Measurements from ENCODE around the gene TEX29.

Gene TEX29

DNA sequence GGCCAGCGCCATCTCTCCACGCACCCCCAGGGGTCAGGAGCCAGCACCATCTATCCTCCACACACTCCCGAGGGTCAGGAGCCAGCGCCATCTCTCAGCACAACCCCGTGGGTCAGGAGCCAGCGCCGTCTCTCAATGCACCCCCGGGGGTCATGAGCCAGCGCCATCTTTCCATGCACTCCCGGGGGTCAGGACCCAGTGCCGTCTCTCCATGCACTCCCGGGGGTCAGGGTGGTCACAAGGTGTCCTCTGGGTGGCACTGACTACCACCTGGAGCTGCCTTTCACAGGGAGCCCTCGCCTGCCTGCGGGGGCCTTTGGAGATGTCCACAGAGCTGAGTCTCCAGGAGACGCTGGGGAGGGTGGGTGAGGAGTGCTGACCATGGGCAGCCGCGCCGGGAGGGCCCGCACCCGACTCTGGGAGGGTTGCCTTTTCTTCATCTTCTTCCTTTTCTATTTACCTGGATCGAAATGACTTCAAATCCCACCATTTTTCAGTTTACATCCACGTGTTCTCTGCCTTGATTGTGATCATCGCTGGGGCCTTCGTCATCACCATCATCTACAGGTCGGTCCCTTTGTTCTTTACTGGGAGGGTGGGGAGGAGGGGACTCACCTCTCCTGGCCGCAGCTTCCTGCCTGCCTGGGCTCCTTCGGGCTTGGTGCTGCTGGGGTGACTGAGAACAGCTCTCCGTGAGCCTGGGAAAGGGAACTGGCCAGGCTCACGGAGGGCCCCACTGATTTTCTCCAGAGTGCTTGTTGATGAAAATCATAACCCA is 19.1 kb downstream of the TEX29 start:
- DNase-seq (ENCODE audit: low read depth, low spot score): no peak

DNA sequence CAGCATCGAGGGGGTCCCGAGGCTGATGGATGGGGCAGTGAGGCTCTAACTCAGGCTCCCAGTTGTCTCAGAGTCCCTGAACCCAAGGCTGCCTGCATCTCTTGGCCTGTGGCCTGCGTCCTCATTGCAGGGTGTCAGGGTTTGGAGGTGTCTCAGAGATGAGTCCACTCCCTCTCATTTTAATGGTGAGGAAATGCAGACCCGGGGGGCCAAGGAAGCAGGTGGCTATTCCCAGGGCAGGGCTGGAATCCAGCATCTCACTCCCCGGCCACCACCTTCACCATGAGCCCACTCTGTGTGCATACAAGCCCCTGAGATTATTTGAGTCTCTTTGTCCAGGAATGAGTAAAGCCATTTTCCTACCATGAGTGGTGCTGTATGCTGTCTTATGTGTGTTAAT is 21.4 kb downstream of the TEX29 start:
- DNase-seq (ENCODE audit: low read depth, low spot score): no peak

DNA sequence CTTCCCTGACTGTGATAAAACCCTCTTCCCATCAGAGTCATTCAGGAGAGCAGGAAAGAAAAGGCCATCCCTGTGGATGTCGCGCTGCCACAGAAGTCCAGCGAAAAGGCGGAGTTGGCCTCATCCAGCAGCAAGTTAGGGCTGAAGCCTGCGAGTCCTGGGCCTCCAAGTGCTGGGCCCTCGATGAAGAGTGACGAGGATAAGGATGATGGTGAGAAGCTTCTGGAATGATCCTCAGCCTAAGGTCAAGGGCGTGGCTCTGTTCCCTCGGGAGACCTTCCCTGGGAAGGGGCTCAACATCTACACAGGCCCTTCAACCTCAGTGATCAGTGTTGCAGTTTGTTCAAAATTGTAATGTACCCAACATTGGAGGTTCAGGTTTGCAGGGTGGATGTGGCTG is 22.3 kb downstream of the TEX29 start:
- DNase-seq (ENCODE audit: low read depth, low spot score): no peak

DNA sequence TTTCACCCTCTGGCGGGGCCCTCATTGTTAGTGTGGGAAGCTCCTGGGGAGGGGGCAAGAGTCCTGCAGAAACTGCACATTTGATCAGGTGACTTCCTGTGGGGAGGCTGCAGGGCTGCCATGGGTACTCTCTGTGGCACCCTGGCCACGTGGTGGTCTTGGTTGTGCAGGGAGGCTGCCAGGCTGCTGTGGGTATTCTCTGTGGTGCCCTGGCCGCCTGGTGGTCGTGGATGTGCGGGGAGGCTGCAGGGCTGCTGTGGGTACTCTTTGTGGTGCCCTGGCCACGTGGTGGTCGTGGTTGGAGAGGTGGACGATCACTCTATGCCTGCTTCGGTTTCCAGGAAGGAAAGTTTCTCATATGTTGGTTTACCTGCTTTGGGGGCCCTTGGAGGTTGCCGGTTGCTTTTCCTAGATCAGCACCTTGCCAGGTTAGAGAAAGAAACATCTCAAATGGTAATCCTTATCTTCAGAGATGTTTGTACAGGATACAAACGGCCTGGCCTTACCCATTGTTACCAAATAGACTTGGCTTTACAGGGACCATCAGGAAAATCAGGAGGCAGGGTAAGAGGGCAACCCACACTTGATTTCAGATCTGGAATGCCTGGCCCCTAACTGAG is 22.9 kb downstream of the TEX29 start:
- no peak for DNase-seq (ENCODE audit: low read depth, low spot score)

DNA sequence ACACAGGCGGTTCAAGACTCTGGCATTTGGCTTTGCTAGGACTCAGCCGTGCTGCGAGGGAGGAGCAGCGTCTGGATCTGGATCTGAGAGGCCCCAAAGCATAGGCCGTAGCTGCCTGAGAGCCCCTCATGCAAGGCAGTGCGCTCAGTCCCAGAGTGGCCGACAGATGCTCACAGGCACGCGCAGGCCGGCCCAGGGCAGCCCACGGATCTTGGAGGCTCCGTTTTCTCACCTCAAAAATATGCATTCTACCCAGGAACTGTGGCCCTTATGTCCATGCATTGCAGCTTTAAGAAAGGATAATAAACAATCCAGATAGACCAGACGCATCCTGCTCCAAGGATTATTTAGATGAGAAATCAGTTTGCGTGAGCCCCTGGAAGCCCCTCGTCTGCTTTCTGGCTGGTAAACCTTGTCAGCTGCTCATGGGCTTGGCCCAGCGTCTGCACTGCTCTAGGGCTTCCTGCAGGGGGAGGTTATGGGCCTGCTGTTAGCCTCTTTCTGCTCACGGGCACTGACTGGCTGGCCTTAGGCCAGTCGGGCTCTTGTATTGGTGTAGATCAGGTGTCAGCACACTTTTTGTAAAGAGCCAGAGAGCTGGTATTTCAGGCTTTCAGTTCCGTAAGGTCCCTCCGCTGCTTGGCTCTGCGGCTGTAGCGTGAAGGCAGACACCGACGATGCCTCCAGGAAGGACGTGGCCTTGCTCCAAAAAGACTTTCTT is 24.2 kb downstream of the TEX29 start:
- no peak for DNase-seq (ENCODE audit: low read depth, low spot score)

DNA sequence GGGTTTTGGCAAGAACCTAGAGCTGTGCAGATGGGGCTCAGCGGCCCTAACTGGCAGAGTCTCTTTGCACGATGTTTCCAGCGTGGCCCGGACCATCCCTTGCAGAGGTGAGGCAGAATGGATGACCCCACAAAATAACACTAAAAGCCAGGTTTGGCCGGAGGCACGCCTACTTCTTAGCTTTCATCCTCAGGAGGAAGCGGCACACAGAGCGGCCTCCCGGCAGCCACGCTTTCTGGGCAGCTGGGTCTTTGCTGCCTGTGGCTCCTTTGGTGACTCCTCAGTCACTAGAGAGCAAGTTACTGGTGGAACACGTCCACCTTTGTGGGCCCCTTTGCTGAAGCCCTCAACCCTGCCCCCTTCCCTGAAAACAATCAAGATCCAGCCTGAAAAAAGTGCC is 25.2 kb downstream of the TEX29 start:
- no peak for DNase-seq (ENCODE audit: low read depth, low spot score)

DNA sequence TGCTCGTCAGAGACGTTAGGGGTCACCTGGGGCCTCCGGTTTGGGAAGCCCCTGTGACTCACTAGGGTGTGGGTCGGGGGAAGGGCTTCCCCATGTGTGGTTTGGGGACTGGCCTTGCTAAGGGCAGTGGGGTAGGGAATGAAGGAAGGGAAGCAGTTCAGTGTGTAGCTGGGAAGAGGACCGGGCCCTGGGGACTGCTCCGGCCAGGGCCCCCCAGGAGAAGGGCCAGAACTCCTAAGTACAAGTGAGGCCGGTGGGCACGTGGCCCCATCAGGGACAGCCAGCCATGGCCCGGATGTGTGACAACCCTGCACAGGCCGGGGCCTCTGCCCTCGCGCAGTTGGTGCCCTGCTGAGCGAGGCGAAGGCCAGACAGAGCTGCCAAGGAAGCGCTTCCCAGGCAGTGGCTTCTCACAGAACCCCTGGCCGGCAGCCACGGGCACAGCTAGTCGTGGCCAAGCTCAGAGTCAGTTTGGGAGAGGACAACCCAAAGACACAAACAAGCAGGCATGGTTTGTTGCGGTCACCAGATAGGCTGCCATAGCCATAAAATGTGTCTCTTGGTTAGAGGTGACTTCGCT is 25.7 kb downstream of the TEX29 start:
- DNase-seq (ENCODE audit: low read depth, low spot score): no peak

DNA sequence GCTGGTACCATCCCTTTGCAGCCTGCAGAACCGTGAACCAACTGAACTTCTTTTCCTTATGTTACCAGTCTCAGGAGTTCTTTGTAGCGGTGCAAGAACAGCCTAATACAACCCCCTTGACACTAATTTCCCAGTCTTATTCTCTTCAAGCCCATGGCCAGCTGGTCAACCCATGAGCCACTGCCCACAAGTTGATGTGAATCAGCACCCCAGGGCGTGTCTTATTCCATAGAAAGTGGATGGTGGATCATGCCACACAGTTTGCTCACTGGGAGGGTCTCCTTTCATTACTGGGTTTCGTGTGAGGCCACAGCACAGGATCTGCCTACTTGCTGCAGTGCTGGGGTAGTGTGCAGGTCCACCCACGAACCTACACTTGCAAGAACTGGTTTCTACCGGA is 27.0 kb downstream of the TEX29 start:
- no peak for DNase-seq (ENCODE audit: low read depth, low spot score)

DNA sequence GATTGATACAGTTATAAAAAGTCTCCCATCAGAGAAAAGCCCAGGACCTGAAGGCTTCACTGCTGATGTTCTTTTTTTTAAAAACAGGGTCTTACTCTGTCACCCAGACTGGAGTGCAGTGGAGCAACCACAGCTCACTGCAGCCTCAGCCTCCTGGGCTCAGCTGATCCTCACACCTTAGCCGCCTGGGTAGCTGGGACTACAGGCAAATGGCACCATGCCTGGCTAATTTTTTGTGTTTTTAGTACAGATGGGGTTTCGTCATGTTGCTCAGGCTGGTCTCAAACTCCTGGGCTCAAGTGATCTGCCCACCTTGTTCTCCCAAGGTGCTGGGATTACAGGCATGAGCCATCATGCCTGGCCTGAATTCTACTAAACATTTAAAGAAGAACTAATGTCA is 33.1 kb downstream of the TEX29 start:
- DNase-seq (ENCODE audit: low read depth, low spot score): no peak

DNA sequence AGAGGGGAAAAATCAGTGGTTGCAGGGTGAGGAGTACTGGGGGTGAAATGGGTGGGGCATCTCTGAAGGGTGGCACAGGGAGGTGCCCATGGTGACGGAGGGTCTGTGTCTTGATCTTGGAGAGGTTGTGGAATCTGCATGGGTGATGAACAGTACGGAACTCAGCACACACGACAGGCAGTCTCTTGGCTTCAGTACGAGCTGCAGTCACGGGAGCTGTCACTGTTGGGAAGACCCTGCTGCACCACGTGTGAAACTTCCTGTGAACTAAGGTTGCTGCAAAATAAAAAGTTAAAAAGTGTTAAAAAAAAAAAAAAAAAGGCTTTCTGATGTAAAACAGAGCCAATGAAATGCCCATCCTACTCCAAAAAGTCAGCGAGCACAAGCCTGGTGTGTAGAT is 34.3 kb downstream of the TEX29 start:
- DNase-seq (ENCODE audit: low read depth, low spot score): no peak

DNA sequence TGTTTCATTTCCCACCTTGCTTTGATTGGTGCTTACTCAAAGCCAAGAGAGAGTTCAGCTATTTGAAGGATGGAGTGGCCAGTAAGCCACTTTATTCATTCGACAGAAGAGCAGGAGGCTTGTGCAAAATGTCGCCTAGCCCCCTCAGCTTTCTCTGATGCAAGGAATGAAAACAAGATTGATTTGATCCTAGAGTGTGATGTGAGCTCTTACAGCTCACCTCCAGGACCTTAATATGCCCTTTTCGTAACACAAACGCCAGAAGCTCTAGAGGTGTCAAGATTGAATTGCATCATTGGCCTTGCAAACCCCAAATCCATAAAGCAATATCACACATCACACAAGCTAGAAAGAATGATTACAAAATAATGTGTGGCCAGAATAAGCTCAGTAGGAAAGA is 36.4 kb downstream of the TEX29 start:
- no peak for DNase-seq (ENCODE audit: low read depth, low spot score)

DNA sequence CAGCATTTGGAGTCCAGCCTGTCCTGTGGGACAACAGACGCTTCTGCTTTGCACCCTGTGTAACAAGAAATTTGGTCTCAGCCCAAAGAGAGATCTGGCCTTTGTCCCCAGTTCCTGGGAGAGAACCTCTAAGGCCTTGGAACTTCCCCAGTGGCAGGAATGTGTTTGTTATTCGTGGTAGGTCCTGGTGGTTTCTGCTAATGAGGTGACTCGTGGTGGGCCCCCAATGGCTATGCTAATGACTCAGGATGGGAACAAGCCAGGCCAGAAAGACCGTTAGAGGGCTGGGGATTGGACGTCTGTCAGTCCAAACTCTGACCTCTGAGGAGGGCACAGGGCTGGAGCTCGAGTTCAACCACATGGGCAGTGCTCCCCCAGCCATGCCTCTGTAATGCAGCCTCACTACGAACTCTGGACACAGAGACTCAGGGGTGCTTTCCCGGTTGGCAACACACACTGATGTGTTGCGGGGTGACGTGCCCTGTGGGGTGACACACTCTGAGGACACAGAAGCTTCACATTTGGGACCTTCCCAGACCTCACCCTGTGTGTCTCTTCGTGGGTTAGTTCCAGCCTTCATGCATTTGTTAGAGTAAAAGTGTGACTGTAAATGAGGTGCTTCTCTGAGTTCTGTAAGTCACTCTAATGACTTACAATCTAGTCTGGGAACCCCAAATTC is 38.9 kb downstream of the TEX29 start:
- DNase-seq (ENCODE audit: low read depth, low spot score): no peak

DNA sequence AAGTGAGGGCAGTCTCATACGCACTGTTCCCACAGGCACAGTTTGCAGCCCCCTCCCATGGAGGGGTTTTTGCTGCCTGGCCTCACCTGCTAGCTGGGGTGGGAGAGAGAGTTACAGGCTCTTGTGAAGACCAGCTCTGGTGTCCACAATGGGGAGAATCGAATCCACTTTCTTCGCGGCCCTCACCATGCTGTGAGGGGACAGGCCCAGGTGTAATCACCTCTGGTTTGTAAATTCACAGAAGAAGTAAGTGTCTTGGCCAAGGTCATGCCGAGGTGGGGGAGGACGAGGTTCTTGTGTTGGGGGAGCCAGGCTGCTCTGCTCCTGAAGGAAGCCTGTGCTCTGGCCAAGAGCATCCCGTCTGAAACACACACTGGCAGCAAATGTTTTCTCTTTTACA is 39.5 kb downstream of the TEX29 start:
- DNase-seq (ENCODE audit: low read depth, low spot score): no peak

DNA sequence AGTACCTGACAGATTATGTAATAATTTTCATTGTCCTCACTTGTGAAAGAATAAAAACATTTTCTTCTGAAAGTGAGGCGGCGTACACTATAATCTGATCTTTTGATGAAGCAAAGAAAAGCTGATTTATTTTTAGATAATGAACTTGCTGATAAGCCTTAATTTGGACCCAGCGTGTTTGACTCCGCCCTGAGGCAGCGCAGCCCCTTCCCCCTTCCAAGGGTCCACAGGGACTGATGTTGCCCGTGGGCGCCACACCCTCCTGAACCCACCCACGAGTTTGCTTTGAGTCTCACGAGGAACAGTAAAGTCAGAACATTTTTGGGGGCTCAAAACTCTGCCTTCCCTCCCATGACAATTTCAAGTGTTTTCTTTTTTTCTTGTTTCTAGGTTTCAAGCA is 40.0 kb downstream of the TEX29 start:
- DNase-seq (ENCODE audit: low read depth, low spot score): no peak

DNA sequence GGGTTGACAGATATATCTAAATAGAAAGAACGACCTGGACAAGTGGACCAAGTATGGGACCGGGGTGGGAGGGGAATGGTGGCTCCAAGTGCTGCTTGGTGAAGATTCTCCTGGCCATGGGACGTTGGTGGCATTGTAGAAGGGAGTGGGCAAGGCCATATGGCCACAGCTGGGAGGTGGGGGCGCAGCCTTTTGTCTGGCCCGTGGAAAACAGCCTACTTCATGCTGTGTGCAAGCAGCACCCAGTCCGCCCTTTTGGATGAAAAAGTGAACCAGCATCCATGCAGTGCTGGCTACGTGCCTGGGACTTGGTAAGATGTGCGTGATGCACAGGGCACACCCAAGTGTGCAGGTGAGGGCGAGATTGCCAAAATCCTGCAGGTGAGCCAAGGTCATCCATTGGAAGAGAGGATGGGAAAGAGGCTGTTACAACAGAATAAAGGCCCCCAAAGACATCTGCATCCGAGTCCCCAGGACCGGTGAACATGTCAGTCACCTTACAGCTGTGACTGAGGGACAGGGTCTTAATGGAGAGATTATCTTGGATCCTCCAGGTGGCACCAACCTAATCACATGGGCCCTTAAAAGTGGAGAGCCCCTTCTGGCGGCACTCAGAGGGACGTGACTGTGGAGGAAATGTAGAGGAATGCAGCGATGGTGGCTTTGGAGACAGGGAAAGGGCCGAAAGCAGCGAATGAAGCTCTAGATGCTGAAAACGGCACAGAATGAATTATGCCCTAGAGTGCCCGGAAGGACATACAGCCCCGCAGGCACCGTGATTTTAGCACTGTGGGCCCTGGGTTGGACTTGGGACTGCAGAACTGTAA is 40.8 kb downstream of the TEX29 start:
- DNase-seq (ENCODE audit: low read depth, low spot score): no peak

DNA sequence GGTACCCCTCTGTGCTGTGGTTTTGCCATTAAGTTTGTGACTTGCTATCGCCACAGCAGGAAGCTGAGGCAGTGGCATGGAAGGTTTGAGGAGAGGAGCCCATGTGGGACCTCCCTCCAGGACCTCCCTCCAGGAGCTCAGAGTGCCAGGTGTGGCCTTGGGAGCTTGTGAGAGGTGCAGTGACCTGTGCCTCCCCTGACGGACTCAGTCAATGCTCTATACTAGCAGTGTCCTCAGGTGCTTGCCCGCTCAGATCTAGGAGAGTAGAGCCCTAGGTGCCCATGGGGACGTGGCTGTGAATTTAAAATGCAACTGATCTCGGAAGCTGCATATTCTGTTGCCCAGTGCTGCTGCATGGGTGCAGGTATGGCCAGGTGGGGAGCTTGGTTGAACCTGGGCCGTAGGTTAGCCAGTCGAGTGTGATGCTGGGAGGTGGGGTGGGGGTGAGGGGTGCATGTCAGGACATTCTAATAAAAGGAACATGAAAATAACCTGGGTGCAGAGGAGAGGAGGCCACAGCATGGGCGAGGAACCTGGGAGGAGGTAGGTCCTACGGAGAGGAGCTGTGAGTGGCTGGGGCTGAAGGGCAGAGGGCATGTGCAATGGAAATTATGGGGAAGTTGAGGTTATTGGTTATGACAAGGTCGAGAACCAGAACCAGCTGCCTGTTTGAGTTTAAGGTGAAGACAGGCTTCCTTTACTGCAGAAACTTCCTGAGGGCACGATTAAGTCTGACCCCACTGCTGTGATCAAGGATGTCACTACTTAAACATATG is 41.6 kb downstream of the TEX29 start:
- DNase-seq (ENCODE audit: low read depth, low spot score): no peak

DNA sequence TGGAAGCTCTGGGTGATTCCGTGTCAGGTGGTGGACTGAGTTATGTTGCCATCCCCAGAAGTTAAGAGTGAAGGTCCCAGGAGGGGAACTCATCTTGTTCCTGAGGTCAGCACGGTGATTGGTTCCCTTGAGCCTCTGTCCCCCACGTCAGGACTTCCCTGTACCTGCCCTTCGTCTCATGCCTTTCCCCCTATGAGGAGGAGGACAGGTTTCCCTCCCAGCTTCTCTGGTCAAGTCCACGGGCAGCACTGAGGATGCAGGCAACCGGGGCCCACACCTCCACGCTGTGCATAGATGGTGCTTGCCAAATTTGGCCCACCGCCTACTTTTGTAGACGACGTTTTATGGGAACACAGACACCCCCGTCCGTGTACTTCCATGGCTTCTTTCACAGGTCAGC is 42.7 kb downstream of the TEX29 start:
- DNase-seq (ENCODE audit: low read depth, low spot score): no peak

DNA sequence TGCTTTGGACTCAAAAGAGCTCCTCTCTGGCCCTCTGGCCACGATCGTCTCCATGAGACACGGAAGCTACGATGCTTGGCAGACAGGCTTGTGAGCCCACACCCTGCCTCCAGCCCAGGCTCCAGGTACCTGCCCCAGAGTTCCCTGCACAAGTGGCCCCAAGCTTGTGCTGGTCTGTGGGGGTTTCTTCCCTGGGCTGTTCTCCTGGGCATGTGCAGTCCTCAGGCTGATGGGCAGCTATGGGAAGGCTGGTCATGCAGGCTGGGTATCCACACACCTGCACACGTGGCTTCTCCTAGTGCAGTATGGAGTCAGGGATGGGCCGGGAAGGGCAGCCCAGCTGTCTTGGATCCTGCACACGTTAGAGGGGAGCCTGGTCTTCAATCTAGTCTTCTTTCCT is 43.1 kb downstream of the TEX29 start:
- no peak for DNase-seq (ENCODE audit: low read depth, low spot score)

DNA sequence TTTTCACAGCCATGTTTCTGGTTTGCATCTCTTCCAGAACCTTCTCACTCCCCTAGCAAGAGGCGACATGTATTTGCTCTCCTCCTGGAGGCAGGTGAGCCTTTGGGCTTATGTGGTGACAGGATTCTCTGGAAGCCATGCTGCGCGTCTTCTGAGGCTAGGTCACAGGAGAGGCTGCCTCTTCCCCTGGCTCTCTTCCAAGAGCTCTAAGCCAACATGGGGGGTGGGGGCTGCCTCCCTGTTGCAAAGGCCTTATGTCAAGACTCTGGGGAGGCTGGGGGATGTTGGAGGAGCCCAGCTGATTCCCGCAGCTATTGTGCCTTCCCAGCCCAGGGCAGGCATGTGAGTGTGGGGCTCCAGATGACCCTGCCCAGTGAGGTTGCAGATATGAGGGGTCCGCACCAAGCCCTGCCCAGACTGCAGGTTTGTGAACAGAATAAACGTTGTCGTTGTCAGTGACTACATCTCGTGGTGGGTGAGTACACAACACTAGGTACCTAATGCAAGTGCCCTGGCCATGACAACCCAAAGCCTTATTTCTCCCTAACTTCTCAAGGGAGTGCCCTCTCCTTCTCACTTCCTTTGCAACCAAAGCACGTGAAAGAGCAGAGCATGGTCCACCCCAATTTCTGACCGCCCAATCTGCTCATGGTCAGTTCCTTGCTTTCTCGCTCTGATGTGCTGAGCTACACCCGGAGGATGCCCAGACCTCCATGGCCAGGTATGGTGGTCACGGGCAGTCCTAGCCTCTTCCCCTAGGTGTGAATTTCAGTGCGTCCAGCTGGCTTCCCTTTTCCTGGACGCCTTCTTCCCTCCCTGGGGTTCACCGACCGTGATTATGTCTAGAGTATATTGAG is 44.9 kb downstream of the TEX29 start:
- DNase-seq (ENCODE audit: low read depth, low spot score): no peak

Measured in activated CD4-positive, CD25-positive, alpha-beta regulatory T cell treated with anti-CD3 and anti-CD28 coated beads, Interleukin-2, amount 50 U/mL, for 16 hours (primary cell).